HuH-7.5 (cell line): ENCODE measurements around the gene TIMM17A.

Source experiments
- DNase-seq: peaks from one replicate; pipeline ENCODE4 v3.0.0; 2011; ENCODE audit warnings: low spot score

Gene TIMM17A

GRCh38 chr1:201955009-201955728, at the start of gene TIMM17A:
Gene TIMM17A (plus strand): TSS chr1:201955503. CDS start chr1:201955527, 24 bp downstream.
- DNase-seq = peak; percentile 73

GRCh38 chr1:201906336-201906735, 49.0 kb upstream of the TIMM17A start:
- DNase-seq = no peak

GRCh38 chr1:201907621-201908020, 47.7 kb upstream of the TIMM17A start:
- DNase-seq = no peak

- DNase-seq = no peak
These were observed 43.3 kb upstream of the TIMM17A start for GRCh38 chr1:201911826-201912571.

- DNase-seq = no peak
These were observed 42.5 kb upstream of the TIMM17A start for GRCh38 chr1:201912832-201913231.

GRCh38 chr1:201914456-201915235, 40.7 kb upstream of the TIMM17A start:
- no peak for DNase-seq

GRCh38 chr1:201916649-201917249, 38.6 kb upstream of the TIMM17A start:
- peak; percentile 33 for DNase-seq

- DNase-seq = no peak
These were observed 37.8 kb upstream of the TIMM17A start for GRCh38 chr1:201917362-201918033.

GRCh38 chr1:201918343-201918742, 37.0 kb upstream of the TIMM17A start:
- DNase-seq = no peak

- no peak for DNase-seq
These were observed 33.2 kb upstream of the TIMM17A start for GRCh38 chr1:201921952-201922558.

- DNase-seq = no peak
These were observed 30.1 kb upstream of the TIMM17A start for GRCh38 chr1:201925301-201925567.

- no peak for DNase-seq
These were observed 29.2 kb upstream of the TIMM17A start for GRCh38 chr1:201925981-201926645.

- DNase-seq = no peak
These were observed 27.0 kb upstream of the TIMM17A start for GRCh38 chr1:201928266-201928665.

- DNase-seq = no peak
These were observed 25.2 kb upstream of the TIMM17A start for GRCh38 chr1:201930137-201930536.

- DNase-seq = no peak
These were observed 24.5 kb upstream of the TIMM17A start for GRCh38 chr1:201930803-201931202.

- no peak for DNase-seq
These were observed 21.4 kb upstream of the TIMM17A start for GRCh38 chr1:201933840-201934430.

GRCh38 chr1:201937624-201938213, 17.6 kb upstream of the TIMM17A start:
- DNase-seq = no peak

GRCh38 chr1:201938440-201939035, 16.8 kb upstream of the TIMM17A start:
- no peak for DNase-seq

GRCh38 chr1:201939148-201939547, 16.2 kb upstream of the TIMM17A start:
- no peak for DNase-seq

- no peak for DNase-seq
These were observed 15.7 kb upstream of the TIMM17A start for GRCh38 chr1:201939574-201939973.
